H9 (cell line): Measurements from ENCODE around the gene ZNF576. TPM values are rescaled to one million over a fixed set of nuclear protein-coding genes. Genes with fewer than 3 reads are reported as not detected.

ENCODE experiments used
- DNase-seq: peaks from one replicate; pipeline ENCODE4 v3.0.0-alpha.2; 2017
- H2AFZ ChIP-seq: one replicate; pipeline ENCODE4 v1.6.1; 2013; ENCODE audit warnings: mild to moderate bottlenecking, low read length, control low read depth, moderate library complexity
- H2AK5ac ChIP-seq: 2 replicates; pipeline ENCODE4 v1.6.1; 2013; ENCODE audit warnings: low read length, control low read depth, mixed read lengths; ENCODE audit not compliant: insufficient read length
- H2BK120ac ChIP-seq: one replicate; pipeline ENCODE4 v1.6.1; 2013; ENCODE audit warnings: low read depth, mild to moderate bottlenecking, low read length, control low read depth, inconsistent platforms; ENCODE audit not compliant: poor library complexity, severe bottlenecking
- H2BK12ac ChIP-seq: 2 replicates; pipeline ENCODE4 v1.6.1; 2013; ENCODE audit warnings: low read length, control low read depth, mixed read lengths, low read depth; ENCODE audit not compliant: insufficient read length
- H2BK15ac ChIP-seq: 2 replicates; pipeline ENCODE4 v1.6.1; 2013; ENCODE audit warnings: low read depth, low read length, control low read depth
- H2BK20ac ChIP-seq: one replicate; pipeline ENCODE4 v1.6.1; 2013; ENCODE audit warnings: low read depth, mild to moderate bottlenecking, low read length, control low read depth, inconsistent platforms; ENCODE audit not compliant: poor library complexity, severe bottlenecking
- H2BK5ac ChIP-seq: 2 replicates; pipeline ENCODE4 v1.6.1; 2013; ENCODE audit warnings: low read length, control low read depth, mixed read lengths; ENCODE audit not compliant: insufficient read length
- H3K14ac ChIP-seq: 2 replicates; pipeline ENCODE4 v1.6.1; 2013; ENCODE audit warnings: low read length, control low read depth; ENCODE audit not compliant: insufficient read depth
- H3K18ac ChIP-seq: 2 replicates; pipeline ENCODE4 v1.6.1; 2013; ENCODE audit warnings: low read depth, mild to moderate bottlenecking, mixed read lengths, low read length, control low read depth; ENCODE audit not compliant: insufficient read length
- H3K23ac ChIP-seq: 2 replicates; pipeline ENCODE4 v1.6.1; 2013; ENCODE audit warnings: low read length, control low read depth, mixed read lengths, low read depth; ENCODE audit not compliant: insufficient read length
- H3K23me2 ChIP-seq: 2 replicates; pipeline ENCODE4 v1.6.1; 2013; ENCODE audit warnings: low read depth, mild to moderate bottlenecking, mixed read lengths, low read length, control low read depth; ENCODE audit not compliant: insufficient read length, poor library complexity, severe bottlenecking
- H3K27ac ChIP-seq: 2 replicates; pipeline ENCODE4 v1.5.1; 2013; ENCODE audit warnings: low read length, control low read depth, mixed read lengths, low read depth; ENCODE audit not compliant: insufficient read length
- H3K27me3 ChIP-seq: 2 replicates; pipeline ENCODE4 v1.6.1; 2013; ENCODE audit warnings: low read length, control low read depth, inconsistent platforms; ENCODE audit not compliant: insufficient read depth
- H3K4ac ChIP-seq: 2 replicates; pipeline ENCODE4 v1.6.1; 2013; ENCODE audit warnings: low read depth, mild to moderate bottlenecking, control low read depth, inconsistent platforms, low read length, moderate library complexity
- H3K4me1 ChIP-seq: 2 replicates; pipeline ENCODE4 v1.6.1; 2013; ENCODE audit warnings: low read length, control low read depth, inconsistent platforms; ENCODE audit not compliant: insufficient read depth
- H3K4me2 ChIP-seq: 2 replicates; pipeline ENCODE4 v1.6.1; 2013; ENCODE audit warnings: low read length, control low read depth, mixed read lengths; ENCODE audit not compliant: insufficient read length, insufficient read depth
- H3K56ac ChIP-seq: 2 replicates; pipeline ENCODE4 v1.6.1; 2013; ENCODE audit warnings: low read depth, mild to moderate bottlenecking, mixed read lengths, low read length, control low read depth; ENCODE audit not compliant: insufficient read length
- H3K79me1 ChIP-seq: 2 replicates; pipeline ENCODE4 v1.6.1; 2013; ENCODE audit warnings: low read depth, mild to moderate bottlenecking, moderate library complexity, low read length, control low read depth, inconsistent platforms; ENCODE audit not compliant: insufficient read depth, poor library complexity, severe bottlenecking
- H3K79me2 ChIP-seq: 2 replicates; pipeline ENCODE4 v1.6.1; 2013; ENCODE audit warnings: low read length, control low read depth, inconsistent platforms; ENCODE audit not compliant: insufficient read depth
- H3K9ac ChIP-seq: 2 replicates; pipeline ENCODE4 v1.6.1; 2013; ENCODE audit warnings: low read length, control low read depth, mixed read lengths; ENCODE audit not compliant: insufficient read length; ENCODE audit errors: extremely low read depth
- H3K9me3 ChIP-seq: one replicate; pipeline ENCODE4 v1.6.1; 2013; ENCODE audit warnings: low read depth, low read length, inconsistent platforms; ENCODE audit not compliant: control insufficient read depth
- H3T11ph ChIP-seq: one replicate; pipeline ENCODE4 v1.6.1; 2013; ENCODE audit warnings: mild to moderate bottlenecking, low read length, control low read depth, inconsistent platforms
- H4K20me1 ChIP-seq: one replicate; pipeline ENCODE4 v1.6.1; 2013; ENCODE audit not compliant: control insufficient read depth, insufficient read length, insufficient read depth
- H4K5ac ChIP-seq: 2 replicates; pipeline ENCODE4 v1.6.1; 2013; ENCODE audit warnings: low read depth, mild to moderate bottlenecking, mixed read lengths, low read length, control low read depth; ENCODE audit not compliant: insufficient read length
- H4K8ac ChIP-seq: replicated peaks from 2 replicates; pipeline ENCODE4 v1.6.1; 2013; ENCODE audit warnings: low read length, control low read depth, mixed read lengths, low read depth; ENCODE audit not compliant: insufficient read length
- H4K91ac ChIP-seq: 2 replicates; pipeline ENCODE4 v1.6.1; 2013; ENCODE audit warnings: low read depth, mild to moderate bottlenecking, moderate library complexity, mixed read lengths, low read length, control low read depth; ENCODE audit not compliant: insufficient read length
- H3K27ac Mint-ChIP-seq, 3 experiments: 2 replicates in 2 of 3; 3 replicates in 1 of 3; pipeline ENCODE4 v1.8.0; 2020 to 2021; ENCODE audit warnings: mixed read lengths in 3 of 3, mild to moderate bottlenecking in 1 of 3, moderate library complexity in 1 of 3
- H3K27me3 Mint-ChIP-seq: 2 replicates; pipeline ENCODE4 v1.8.0; 2021; ENCODE audit warnings: low read depth, mild to moderate bottlenecking, moderate library complexity, mixed read lengths
- H3K36me3 Mint-ChIP-seq, 3 experiments: 2 replicates in 2 of 3; 3 replicates in 1 of 3; pipeline ENCODE4 v1.8.0; 2020 to 2021; ENCODE audit warnings: low read depth in 3 of 3, mixed read lengths in 3 of 3; ENCODE audit not compliant: insufficient read depth in 1 of 3
- H3K4me1 Mint-ChIP-seq, 2 experiments: 2 replicates each; pipeline ENCODE4 v1.8.0; 2020; ENCODE audit warnings: mixed read lengths in 2 of 2
- H3K4me3 Mint-ChIP-seq, 2 experiments: 2 replicates in 1 of 2; 3 replicates in 1 of 2; pipeline ENCODE4 v1.8.0; 2020 to 2021; ENCODE audit warnings: mild to moderate bottlenecking in 2 of 2, mixed read lengths in 2 of 2, moderate library complexity in 1 of 2
- H3K9me3 Mint-ChIP-seq, 2 experiments: 2 replicates in 1 of 2; 3 replicates in 1 of 2; pipeline ENCODE4 v1.8.0; 2020; ENCODE audit warnings: mild to moderate bottlenecking in 2 of 2, mixed read lengths in 2 of 2, moderate library complexity in 1 of 2
- WGBS: extraction: QIAGEN DNeasy Blood & Tissue Kit; methylation state at CpG from one replicate; pipeline ENCODE4 v1.1.7; 2013; ENCODE audit warnings: missing lambda C conversion rate, low lambda C conversion rate, mixed read lengths; ENCODE audit not compliant: insufficient read length; ENCODE audit errors: extremely low coverage; 5-methylcytosine and 5-hydroxymethylcytosine counted together
- total RNA-seq: library from RNA; stranded (reverse); gene quantifications from 2 replicates; pipeline ENCODE4 v1.2.1, GENCODE V29; 2021
- TF ChIP-seq, protein P1 (sequence below): fragments of 200-600 bp; sonication (generic); conservative IDR thresholded peaks from 3 replicates; pipeline ENCODE4 v1.8.0; 2021; ENCODE audit warnings: antibody characterized with exemption, mild to moderate bottlenecking

The ZNF576 gene
- total RNA-seq, 1 experiment from 2014 or later = 19.7 TPM

DNA sequence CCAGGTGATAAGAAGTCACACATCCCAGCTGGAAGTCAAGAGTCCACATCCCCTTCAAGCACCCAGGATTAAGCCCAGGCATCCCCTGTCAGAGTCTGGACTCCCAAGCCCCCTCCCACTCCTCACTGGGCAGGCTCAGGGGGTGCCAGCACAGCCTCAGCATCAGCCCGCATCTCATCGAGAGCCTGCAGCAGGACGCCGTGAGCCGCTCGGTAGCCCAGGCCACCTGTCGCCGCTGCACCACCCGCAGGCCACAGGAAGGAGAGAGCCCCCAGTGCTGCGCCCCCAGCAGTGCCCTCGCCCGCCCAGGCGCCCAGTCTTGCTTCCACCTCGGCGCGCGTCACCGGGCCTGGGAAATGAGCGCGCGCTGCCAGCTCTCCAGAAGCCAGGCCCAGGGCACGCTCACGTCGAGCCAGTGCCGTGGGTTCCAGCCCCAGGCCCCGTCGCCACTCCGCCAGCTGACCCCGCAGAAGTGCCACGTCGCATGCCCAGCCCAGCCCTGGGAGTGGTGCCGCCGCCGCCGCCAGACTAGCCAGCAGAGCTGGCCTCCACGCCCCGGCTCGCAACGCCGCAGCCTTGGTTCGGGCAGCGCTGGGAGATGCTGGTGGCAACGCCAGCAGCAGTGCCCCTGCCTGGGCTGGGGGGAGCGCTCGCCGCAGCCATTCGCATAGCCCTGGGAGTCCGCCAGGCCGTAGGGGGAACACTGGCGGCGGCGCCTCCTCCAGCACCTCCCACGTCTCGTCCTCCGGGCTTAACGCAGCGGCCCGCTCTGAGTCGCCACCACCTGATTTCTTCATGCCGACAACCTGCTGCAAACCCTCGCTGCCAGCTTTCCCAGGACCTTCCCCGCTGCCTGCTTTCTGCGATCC is 4.3 kb upstream of the ZNF576 start:
- no CpG with 5 or more reads among the region's 63 CpGs for WGBS

More for the DNA sequence above, 4.3 kb upstream of the ZNF576 start:
- Mint-ChIP-seq H3K9me3 (no peaks in the 10 kb centered on the region; a peak in 1 of 5 replicates), H3K4me1 (peaks cover 8 to 16% of the 10 kb centered on the region in 2 experiments), H3K4me3 (no peak overlapping the region), H3K27me3 (no peaks in the 10 kb centered on the region), H3K27ac (peak overlapping the region in 2 of 3 experiments; percentile 33 to 88; a peak in 2 of 7 replicates), H3K36me3 (peaks cover 16 to 38% (median 26%) of the 10 kb centered on the region in 3 experiments)
- no peak overlapping the region for H2BK20ac ChIP-seq
- no peak overlapping the region for H4K5ac ChIP-seq
- no peak overlapping the region for H4K91ac ChIP-seq
- DNase-seq = no peak
- no peaks in the 10 kb centered on the region for H4K20me1 ChIP-seq
- H3T11ph ChIP-seq = no peak overlapping the region
- H3K27me3 ChIP-seq = no peaks in the 10 kb centered on the region
- H3K9me3 ChIP-seq = no peaks in the 10 kb centered on the region
- no peak overlapping the region for H3K4ac ChIP-seq
- H2AK5ac ChIP-seq = no peak overlapping the region
- H2BK120ac ChIP-seq = no peak overlapping the region
- no peak overlapping the region for H3K27ac ChIP-seq
- no peak overlapping the region for H2BK15ac ChIP-seq
- TF ChIP-seq, protein P1, sequence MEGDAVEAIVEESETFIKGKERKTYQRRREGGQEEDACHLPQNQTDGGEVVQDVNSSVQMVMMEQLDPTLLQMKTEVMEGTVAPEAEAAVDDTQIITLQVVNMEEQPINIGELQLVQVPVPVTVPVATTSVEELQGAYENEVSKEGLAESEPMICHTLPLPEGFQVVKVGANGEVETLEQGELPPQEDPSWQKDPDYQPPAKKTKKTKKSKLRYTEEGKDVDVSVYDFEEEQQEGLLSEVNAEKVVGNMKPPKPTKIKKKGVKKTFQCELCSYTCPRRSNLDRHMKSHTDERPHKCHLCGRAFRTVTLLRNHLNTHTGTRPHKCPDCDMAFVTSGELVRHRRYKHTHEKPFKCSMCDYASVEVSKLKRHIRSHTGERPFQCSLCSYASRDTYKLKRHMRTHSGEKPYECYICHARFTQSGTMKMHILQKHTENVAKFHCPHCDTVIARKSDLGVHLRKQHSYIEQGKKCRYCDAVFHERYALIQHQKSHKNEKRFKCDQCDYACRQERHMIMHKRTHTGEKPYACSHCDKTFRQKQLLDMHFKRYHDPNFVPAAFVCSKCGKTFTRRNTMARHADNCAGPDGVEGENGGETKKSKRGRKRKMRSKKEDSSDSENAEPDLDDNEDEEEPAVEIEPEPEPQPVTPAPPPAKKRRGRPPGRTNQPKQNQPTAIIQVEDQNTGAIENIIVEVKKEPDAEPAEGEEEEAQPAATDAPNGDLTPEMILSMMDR = no peak
- H2AFZ ChIP-seq = no peak overlapping the region
- peaks cover 1% of the 10 kb centered on the region; the same call in 1 of the 2 replicates for H3K79me2 ChIP-seq
- H3K79me1 ChIP-seq = no peaks in the 10 kb centered on the region
- no peak overlapping the region for H3K23ac ChIP-seq
- no peak overlapping the region for H2BK5ac ChIP-seq
- H3K4me2 ChIP-seq = no peak overlapping the region
- no peak overlapping the region for H4K8ac ChIP-seq
- no peak overlapping the region for H3K9ac ChIP-seq
- H3K4me1 ChIP-seq = 0 out of 2 replicates have a peak, but pooled peaks cover 2% of the 10 kb centered on the region
- no peak overlapping the region for H3K56ac ChIP-seq
- H3K23me2 ChIP-seq = peaks cover 20% of the 10 kb centered on the region
- no peak overlapping the region for H2BK12ac ChIP-seq
- H3K14ac ChIP-seq = no peak overlapping the region
- no peak overlapping the region for H3K18ac ChIP-seq
